Activated naive CD4-positive, alpha-beta T cell treated with Interleukin-2 at 50 U/mL for 16 hours (primary cell): ENCODE measurements around the gene POLR3H.

Source experiments
- DNase-seq: peaks from one replicate; pipeline ENCODE4 v3.0.0-alpha.2; 2020

Gene POLR3H

GRCh38 chr22:41512421-41513194 lies 31.7 kb downstream of the POLR3H start:
- no peak for DNase-seq

GRCh38 chr22:41511521-41511968 lies 32.7 kb downstream of the POLR3H start:
- no peak for DNase-seq

GRCh38 chr22:41508770-41509170 lies 35.5 kb downstream of the POLR3H start:
- no peak for DNase-seq

- DNase-seq, result no peak
Observed at GRCh38 chr22:41507330-41508063, 36.8 kb downstream of the POLR3H start.

- DNase-seq, result no peak
Observed at GRCh38 chr22:41505511-41506220, 38.6 kb downstream of the POLR3H start.

- DNase-seq, result no peak
Observed at GRCh38 chr22:41504816-41505215, 39.5 kb downstream of the POLR3H start.

GRCh38 chr22:41504397-41504796 lies 39.9 kb downstream of the POLR3H start:
- DNase-seq, result no peak

GRCh38 chr22:41501209-41501608 lies 43.1 kb downstream of the POLR3H start:
- no peak for DNase-seq

- no peak for DNase-seq
Observed at GRCh38 chr22:41500303-41500702, 44.0 kb downstream of the POLR3H start.

GRCh38 chr22:41499624-41500280 lies 44.5 kb downstream of the POLR3H start:
- no peak for DNase-seq

GRCh38 chr22:41498303-41498835 lies 45.9 kb downstream of the POLR3H start:
- DNase-seq, result no peak

- DNase-seq, result no peak
Observed at GRCh38 chr22:41491374-41492100, 52.7 kb downstream of the POLR3H start.

- DNase-seq, result no peak
Observed at GRCh38 chr22:41488596-41489385, 55.5 kb downstream of the POLR3H start.

GRCh38 chr22:41488076-41488475 lies 56.2 kb downstream of the POLR3H start:
- DNase-seq, result no peak

- DNase-seq, result no peak
Observed at GRCh38 chr22:41487037-41487935, 57.0 kb downstream of the POLR3H start.

- DNase-seq, result no peak
Observed at GRCh38 chr22:41485033-41485432, 59.2 kb downstream of the POLR3H start.

GRCh38 chr22:41482319-41482935 lies 61.8 kb downstream of the POLR3H start:
- no peak for DNase-seq

- DNase-seq, result no peak
Observed at GRCh38 chr22:41481925-41482318, 62.3 kb downstream of the POLR3H start.

GRCh38 chr22:41481131-41481830 lies 63.0 kb downstream of the POLR3H start:
- no peak for DNase-seq
